OCI-LY7 (cell line): Measurements from ENCODE around the gene CA5A. TPM values are rescaled to one million over a fixed set of nuclear protein-coding genes. Genes with fewer than 3 reads are reported as not detected.
A peak's percentile ranks its signal among the peaks of the same experiment; 100 is the strongest.

Experiments
- BruUV-seq: library from RNA; stranded (reverse); fragments of 400-500 nt; replicated peaks from 2 replicates; lab custom pipeline; 2021; lab: Mats Ljungman, UMichigan
- CTCF ChIA-PET: fragments of 300-600 bp; sonication (Branson Sonifier 250); formaldehyde crosslinking; loops from one replicate; lab custom pipeline; 2022; ENCODE audit warnings: antibody characterized with exemption; ENCODE audit not compliant: unreplicated experiment; lab: Charles Lee
- POLR2A ChIA-PET: fragments of 300-600 bp; sonication (Branson Sonifier 250); formaldehyde crosslinking; loops from one replicate; lab custom pipeline; 2022; ENCODE audit warnings: antibody characterized with exemption; lab: Charles Lee
- DNase-seq: peaks from one replicate; pipeline ENCODE4 v3.0.0-alpha.2; 2015; ENCODE audit warnings: low spot score
- H2AFZ ChIP-seq: fragments of 200-600 bp; sonication (generic), shearing (Covaris generic); 2 replicates; pipeline ENCODE4 v1.6.1; 2014; ENCODE audit warnings: mild to moderate bottlenecking, antibody characterized with exemption, low read length, moderate library complexity
- H3K27ac ChIP-seq: fragments of 200-600 bp; sonication (generic); 2 replicates; pipeline ENCODE4 v1.5.1; 2014; ENCODE audit warnings: mixed run types, low read depth, mild to moderate bottlenecking, moderate library complexity, low read length, inconsistent platforms; ENCODE audit not compliant: poor library complexity, severe bottlenecking
- H3K36me3 ChIP-seq: fragments of 200-600 bp; sonication (generic); 2 replicates; pipeline ENCODE4 v1.6.1; 2014; ENCODE audit warnings: mild to moderate bottlenecking, antibody characterized with exemption, low read length, moderate library complexity, mixed read lengths; ENCODE audit not compliant: insufficient read depth
- H3K4me1 ChIP-seq: fragments of 200-600 bp; sonication (generic); 2 replicates; pipeline ENCODE4 v1.5.1; 2014; ENCODE audit warnings: mild to moderate bottlenecking, low read length; ENCODE audit not compliant: insufficient read depth, poor library complexity, severe bottlenecking
- H3K4me2 ChIP-seq: fragments of 200-600 bp; sonication (generic); 2 replicates; pipeline ENCODE4 v1.6.1; 2014; ENCODE audit warnings: mild to moderate bottlenecking, low read length
- H3K4me3 ChIP-seq: fragments of 200-600 bp; sonication (generic); 2 replicates; pipeline ENCODE4 v1.5.1; 2014; ENCODE audit warnings: mild to moderate bottlenecking, low read depth, low read length; ENCODE audit not compliant: poor library complexity, severe bottlenecking
- H3K79me2 ChIP-seq: fragments of 200-600 bp; sonication (generic); 2 replicates; pipeline ENCODE4 v1.6.1; 2016; ENCODE audit warnings: low read depth, mild to moderate bottlenecking, low read length, moderate library complexity, mixed read lengths; ENCODE audit not compliant: insufficient read depth
- H3K9me2 ChIP-seq: fragments of 200-600 bp; sonication (generic); 2 replicates; pipeline ENCODE4 v1.6.1; 2016; ENCODE audit warnings: mild to moderate bottlenecking, low read length, mixed read lengths; ENCODE audit not compliant: insufficient read depth
- H3K9me3 ChIP-seq: fragments of 200-600 bp; sonication (generic); 2 replicates; pipeline ENCODE4 v1.6.1; 2014; ENCODE audit warnings: mild to moderate bottlenecking, mixed run types, low read length, mixed read lengths
- H4K20me1 ChIP-seq: fragments of 200-600 bp; sonication (generic); 2 replicates; pipeline ENCODE4 v1.6.1; 2014; ENCODE audit warnings: mild to moderate bottlenecking, antibody characterized with exemption, low read length, moderate library complexity, mixed read lengths; ENCODE audit not compliant: insufficient read depth
- EZH2phosphoT487 ChIP-seq: fragments of 200-600 bp; sonication (generic); IDR thresholded peaks from 2 replicates; pipeline ENCODE4 v1.6.1; 2018; ENCODE audit warnings: low read depth, borderline replicate concordance, mild to moderate bottlenecking, mixed run types, antibody characterized with exemption, low read length, moderate library complexity, mixed read lengths
- intact Hi-C: fragments of 100-400 bp; cut with micrococcal nuclease; formaldehyde crosslinking; loops from one replicate; pipeline ENCODE4 v1.10.0; 2022; ENCODE audit not compliant: unreplicated experiment
- total RNA-seq, 2 experiments: library from RNA; depleted of rRNA in 1 of 2; stranded (reverse); fragments of >200 nt in 1 of 2; shearing (Covaris generic) in 1 of 2; gene quantifications; 2 replicates each; pipeline ENCODE4 v1.2.3, GENCODE V29; 2014 to 2022
- TF ChIP-seq, protein P1 (sequence below): fragments of 200-600 bp; sonication (generic); conservative IDR thresholded peaks from 2 replicates; pipeline ENCODE4 v1.5.1; 2014; ENCODE audit warnings: mild to moderate bottlenecking, antibody characterized with exemption, low read length, moderate library complexity, mixed read lengths

Gene CA5A
- total RNA-seq, 2 experiments from 2014 or later: not detected

DNA sequence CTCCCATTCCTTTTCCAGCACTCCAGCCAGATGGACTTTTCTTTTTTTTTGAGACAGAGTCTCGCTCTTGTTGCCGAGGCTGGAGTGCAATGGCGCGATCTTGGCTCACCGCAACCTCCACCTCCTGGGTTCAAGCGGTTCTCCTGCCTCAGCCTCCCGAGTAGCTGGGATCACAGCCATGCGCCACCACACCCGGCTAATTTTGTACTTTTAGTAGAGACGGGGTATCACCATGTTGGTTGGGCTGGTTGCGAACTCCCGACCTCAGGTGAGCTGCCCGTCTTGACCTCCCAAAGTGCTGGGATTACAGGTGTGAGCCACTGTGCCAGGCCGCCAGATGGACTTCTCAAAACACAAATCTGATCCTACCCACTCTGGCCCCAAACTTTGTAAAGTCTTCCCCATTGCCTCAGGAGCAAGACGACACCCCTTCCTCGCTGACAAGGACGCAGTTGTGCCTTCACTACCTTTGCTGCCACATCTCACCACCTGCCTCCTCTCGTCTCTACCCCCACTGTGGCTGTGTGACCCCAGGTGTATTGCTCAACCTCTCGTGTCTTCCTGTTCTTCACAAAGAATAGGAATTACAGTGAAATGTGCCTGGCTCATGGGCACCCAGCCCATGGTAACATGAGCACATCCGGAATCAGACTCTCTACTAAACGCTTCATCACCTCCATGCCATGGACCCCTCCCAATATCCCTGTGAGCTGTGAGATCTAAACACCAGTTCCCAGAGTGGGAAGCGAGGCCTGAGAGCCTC lies 11.2 kb upstream of the CA5A start:
- TF ChIP-seq, protein P1, sequence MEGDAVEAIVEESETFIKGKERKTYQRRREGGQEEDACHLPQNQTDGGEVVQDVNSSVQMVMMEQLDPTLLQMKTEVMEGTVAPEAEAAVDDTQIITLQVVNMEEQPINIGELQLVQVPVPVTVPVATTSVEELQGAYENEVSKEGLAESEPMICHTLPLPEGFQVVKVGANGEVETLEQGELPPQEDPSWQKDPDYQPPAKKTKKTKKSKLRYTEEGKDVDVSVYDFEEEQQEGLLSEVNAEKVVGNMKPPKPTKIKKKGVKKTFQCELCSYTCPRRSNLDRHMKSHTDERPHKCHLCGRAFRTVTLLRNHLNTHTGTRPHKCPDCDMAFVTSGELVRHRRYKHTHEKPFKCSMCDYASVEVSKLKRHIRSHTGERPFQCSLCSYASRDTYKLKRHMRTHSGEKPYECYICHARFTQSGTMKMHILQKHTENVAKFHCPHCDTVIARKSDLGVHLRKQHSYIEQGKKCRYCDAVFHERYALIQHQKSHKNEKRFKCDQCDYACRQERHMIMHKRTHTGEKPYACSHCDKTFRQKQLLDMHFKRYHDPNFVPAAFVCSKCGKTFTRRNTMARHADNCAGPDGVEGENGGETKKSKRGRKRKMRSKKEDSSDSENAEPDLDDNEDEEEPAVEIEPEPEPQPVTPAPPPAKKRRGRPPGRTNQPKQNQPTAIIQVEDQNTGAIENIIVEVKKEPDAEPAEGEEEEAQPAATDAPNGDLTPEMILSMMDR: no peak
- TF ChIP-seq EZH2phosphoT487: no peak
- peak overlapping the region; percentile 94 for H2AFZ ChIP-seq
- peaks cover 32% of the 10 kb centered on the region for H3K4me1 ChIP-seq
- intact Hi-C loops: no loop called here
- BruUV-seq: no TSS peak
- no peaks in the 10 kb centered on the region for H3K9me2 ChIP-seq
- H3K79me2 ChIP-seq: peaks cover 10% of the 10 kb centered on the region
- H3K36me3 ChIP-seq: no peaks in the 10 kb centered on the region
- H3K4me2 ChIP-seq: peak overlapping the region; percentile 56
- CTCF ChIA-PET: no interaction called here
- peaks cover 5% of the 10 kb centered on the region; the same call in 1 of the 2 replicates for H4K20me1 ChIP-seq
- POLR2A ChIA-PET: interaction anchor here (1.3 kb wide), 1 partner anchor 9 kb away, joined by 3 read pairs; no protein-coding TSS in a partner anchor
- H3K4me3 ChIP-seq: peak overlapping the region; percentile 21
- no peak overlapping the region for H3K27ac ChIP-seq
- no peak for DNase-seq
- no peaks in the 10 kb centered on the region for H3K9me3 ChIP-seq

DNA sequence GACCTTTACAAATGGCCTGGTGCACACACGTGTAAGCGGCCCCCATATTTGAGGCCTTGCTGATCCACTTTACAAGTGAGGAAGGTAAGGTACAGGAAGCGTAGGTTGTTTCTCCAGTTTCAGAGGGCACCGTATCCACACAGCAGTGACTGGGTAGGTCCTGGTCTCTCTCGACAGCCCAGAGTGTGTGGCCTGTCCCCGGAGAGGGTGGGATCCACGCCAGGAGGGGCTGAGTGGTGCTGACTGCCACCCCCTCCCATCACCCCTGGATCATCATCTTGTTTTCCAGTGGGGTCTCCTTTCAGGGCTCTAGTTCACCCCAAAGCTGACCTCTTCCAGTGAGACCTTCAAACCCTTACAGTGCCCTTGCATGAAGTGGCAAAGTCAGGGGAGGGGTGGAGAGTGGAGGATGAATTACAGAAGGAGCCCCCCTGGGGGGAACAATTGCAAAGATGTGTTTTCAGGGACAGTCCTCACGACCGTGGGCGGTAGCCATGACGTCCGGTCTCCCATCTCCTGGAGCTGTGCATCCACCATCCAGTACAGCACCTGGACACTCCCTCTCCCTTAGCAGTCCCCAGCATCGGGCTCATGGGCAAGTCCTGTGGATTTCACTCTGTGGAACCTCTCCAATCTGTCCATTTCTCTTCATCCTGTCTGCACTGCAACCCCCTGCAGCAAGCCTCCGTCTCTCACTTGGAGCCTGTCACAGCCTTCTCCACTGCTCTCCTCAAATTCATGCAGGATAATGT lies 10.4 kb upstream of the CA5A start:
- DNase-seq: no peak
- Histone ChIP-seq H3K79me2 (peaks cover 2% of the 10 kb centered on the region; the same call in 1 of the 2 replicates), H3K4me2 (no peak overlapping the region), H3K27ac (no peak overlapping the region), H2AFZ (no peak overlapping the region), H3K4me1 (peaks cover 28% of the 10 kb centered on the region), H3K4me3 (no peak overlapping the region), H4K20me1 (no peaks in the 10 kb centered on the region), H3K36me3 (no peaks in the 10 kb centered on the region), H3K9me2 (no peaks in the 10 kb centered on the region), H3K9me3 (no peaks in the 10 kb centered on the region)
- BruUV-seq: no TSS peak
- TF ChIP-seq, protein P1: no peak
- TF ChIP-seq EZH2phosphoT487: no peak
- intact Hi-C loops: no loop called here
- CTCF ChIA-PET: no interaction called here
- POLR2A ChIA-PET: no interaction called here
